Esophagus squamous epithelium (tissue), 4 donors: Measurements from ENCODE around the gene GPC3.

Experiments
- CTCF ChIP-seq, 6 experiments: fragments of 450-650 bp in 4 of 6; fragments of 200-600 bp in 2 of 6; sonication (generic) in 2 of 6; IDR thresholded peaks; one replicate each; pipeline ENCODE4 v1.5.1; 2016 to 2019; ENCODE audit warnings: antibody characterized with exemption in 6 of 6, mild to moderate bottlenecking in 4 of 6, moderate library complexity in 4 of 6
- POLR2A ChIP-seq, 4 donors: fragments of 450-650 bp; IDR thresholded peaks; one replicate each; pipeline ENCODE4 v1.6.1; 2017; ENCODE audit warnings: antibody characterized with exemption in 4 of 4, mild to moderate bottlenecking in 4 of 4, moderate library complexity in 3 of 4

DNA sequence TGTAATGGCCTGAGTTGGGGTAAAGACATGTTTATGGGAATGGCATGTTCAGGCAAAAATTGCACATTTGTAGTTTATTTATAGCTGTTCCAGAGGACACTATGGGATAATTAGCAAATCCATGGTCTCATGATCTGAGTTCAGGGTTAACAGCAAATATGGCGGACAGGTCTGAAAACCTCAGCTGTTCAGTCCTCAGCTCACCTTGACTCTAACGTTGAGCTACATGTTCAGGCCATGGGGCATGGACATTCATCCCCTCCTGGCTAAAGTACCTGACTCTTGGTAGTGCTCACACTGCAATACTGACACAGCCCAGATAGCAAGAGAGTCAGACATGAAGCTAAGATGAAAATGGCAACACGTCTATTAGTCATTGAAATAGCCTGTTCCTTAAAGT is 408.5 kb downstream of the GPC3 start:
- TF ChIP-seq CTCF (IDR thresholded peaks at IDR 0.05) (no peak), POLR2A (IDR thresholded peaks at IDR 0.05) (no peak)
